ENCODE data around the gene RILPL2. TPM values are rescaled to one million over a fixed set of nuclear protein-coding genes. Genes with fewer than 3 reads are reported as not detected.

RILPL2 gene
- total and polyA plus RNA-seq, 2 of the 13 experiments (the other 11 are each of a cell fraction or from before 2014, with no cell fraction given), result 2.7 to 8.1 TPM

DNA sequence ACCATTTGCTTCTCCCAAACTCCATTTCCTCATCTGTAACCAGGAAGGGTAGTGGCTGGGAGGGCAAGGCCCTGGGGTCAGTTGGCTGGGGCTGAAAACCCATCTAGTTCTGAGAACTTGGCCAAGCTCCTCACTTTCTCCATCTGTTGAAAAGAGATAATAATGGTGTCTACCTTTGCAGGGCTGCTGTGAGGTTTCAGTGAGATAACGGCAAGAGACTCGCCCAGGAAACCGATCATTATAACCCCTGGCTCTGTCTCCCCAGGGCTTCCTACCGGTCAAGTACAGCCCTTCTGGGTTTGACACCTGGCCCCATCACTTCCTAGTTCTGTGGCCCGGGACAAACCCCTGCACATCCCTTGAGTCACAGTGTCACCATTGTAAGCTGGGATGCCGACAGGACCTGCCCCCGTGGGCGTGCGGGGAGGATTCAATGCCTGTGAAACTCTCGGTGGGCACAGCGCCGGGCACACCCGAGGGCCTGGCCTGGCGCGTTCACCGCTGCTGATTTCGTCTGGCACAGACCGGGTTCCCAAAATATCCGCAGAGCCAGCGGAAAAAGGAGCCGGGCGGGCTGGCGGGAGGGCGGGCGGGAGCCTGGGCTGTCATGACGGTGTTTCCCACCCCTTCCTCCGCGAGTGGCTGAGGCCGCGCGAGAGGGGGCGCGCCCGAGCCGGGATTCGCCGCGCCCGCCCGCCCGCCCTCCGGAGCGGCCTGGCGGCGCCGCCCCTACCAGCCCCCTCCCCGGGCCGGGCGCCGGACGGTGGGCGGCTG, 48.1 kb downstream of the RILPL2 start (continued):
- TF ChIP-seq ZNF687 (CRISPR knock-in tag; IDR thresholded peaks at IDR 0.05), result peak; percentile 52; the same call in 1 of the 2 replicates
- no peak for TF ChIP-seq MTA1 (CRISPR knock-in tag; IDR thresholded peaks at IDR 0.05; ENCODE audit: borderline replicate concordance)
- no peak for TF ChIP-seq CREB1 (IDR thresholded peaks at IDR 0.05)
- no peak for TF ChIP-seq CREB1 (CRISPR knock-in tag; IDR thresholded peaks at IDR 0.05)
- no peak for TF ChIP-seq YY1 (IDR thresholded peaks at IDR 0.05; ENCODE audit: insufficient read depth, insufficient replicate concordance, low read depth, low read length)
- TF ChIP-seq, protein P1, sequence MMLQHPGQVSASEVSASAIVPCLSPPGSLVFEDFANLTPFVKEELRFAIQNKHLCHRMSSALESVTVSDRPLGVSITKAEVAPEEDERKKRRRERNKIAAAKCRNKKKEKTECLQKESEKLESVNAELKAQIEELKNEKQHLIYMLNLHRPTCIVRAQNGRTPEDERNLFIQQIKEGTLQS (CRISPR knock-in tag; IDR thresholded peaks at IDR 0.05), result no peak
- no peak for TF ChIP-seq NFE2 (CRISPR knock-in tag; IDR thresholded peaks at IDR 0.05)
- peak; percentile 74 for TF ChIP-seq ZNF142 (CRISPR knock-in tag; IDR thresholded peaks at IDR 0.05)
- TF ChIP-seq ZBTB39 (CRISPR knock-in tag; IDR thresholded peaks at IDR 0.05), result no peak
- no peak for TF ChIP-seq ZBTB43 (CRISPR knock-in tag; conservative IDR thresholded peaks at IDR 0.05)
- no peak for TF ChIP-seq ZNF670 (CRISPR knock-in tag; IDR thresholded peaks at IDR 0.05; ENCODE audit: borderline replicate concordance)
- no peak for TF ChIP-seq ZNF83 (CRISPR knock-in tag; IDR thresholded peaks at IDR 0.05; ENCODE audit: borderline replicate concordance)
- TF ChIP-seq HMG20A (CRISPR knock-in tag; IDR thresholded peaks at IDR 0.05; ENCODE audit: borderline replicate concordance), result no peak

Data from HepG2 (cell line).